ENCODE results near the gene NDUFC1. TPM values are rescaled to one million over a fixed set of nuclear protein-coding genes. Genes with fewer than 3 reads are reported as not detected.

NDUFC1 gene
- total RNA-seq, 2 donors from 2014 or later = 54.2 to 64.5 TPM

DNA sequence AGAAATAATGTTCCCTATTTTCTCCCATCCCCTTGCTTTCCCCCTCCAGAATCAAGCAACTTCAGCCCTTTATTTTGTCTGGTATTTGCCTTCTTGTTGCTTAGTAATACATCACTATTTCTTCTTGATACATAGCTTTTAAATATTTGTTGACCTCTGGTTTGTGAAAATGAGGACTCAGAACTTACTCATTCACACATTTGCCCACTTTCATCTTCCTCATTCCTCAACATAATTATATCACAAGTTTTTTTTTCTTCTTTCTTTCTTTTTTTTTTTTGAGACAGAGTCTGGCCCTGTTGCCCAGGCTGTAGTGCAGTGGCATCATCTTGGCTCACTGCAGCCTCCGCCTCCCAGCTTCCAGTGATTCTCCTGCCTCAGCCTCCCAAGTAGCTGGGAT, 28.9 kb upstream of the NDUFC1 start:
- DNase-seq = no peak
- Histone ChIP-seq H3K4me3 (ENCODE audit: low read length) (no peak overlapping the region), H3K9me3 (ENCODE audit: control insufficient read depth, low read length) (peaks cover 3% of the 10 kb centered on the region), H3K4me1 (ENCODE audit: control insufficient read depth, insufficient read depth, low read length) (no peaks in the 10 kb centered on the region), H3K27ac (ENCODE audit: low read depth, low read length) (no peak overlapping the region), H3K9ac (ENCODE audit: extremely low read depth, low read length, poor library complexity, severe bottlenecking) (no peak overlapping the region), H3K27me3 (ENCODE audit: control insufficient read depth, insufficient read depth, low read length, poor library complexity, severe bottlenecking) (no peaks in the 10 kb centered on the region), H3K36me3 (ENCODE audit: control insufficient read depth, insufficient read depth, low read length) (peaks cover 40% of the 10 kb centered on the region)
- no peak overlapping the region for H3K27ac Mint-ChIP-seq
- no peak overlapping the region for H3K4me3 Mint-ChIP-seq
- H3K9me3 Mint-ChIP-seq = peaks cover 7% of the 10 kb centered on the region
- H3K27me3 Mint-ChIP-seq (ENCODE audit: insufficient read depth) = no peaks in the 10 kb centered on the region
- peaks cover 7% of the 10 kb centered on the region for H3K4me1 Mint-ChIP-seq
- TF ChIP-seq, protein P1, sequence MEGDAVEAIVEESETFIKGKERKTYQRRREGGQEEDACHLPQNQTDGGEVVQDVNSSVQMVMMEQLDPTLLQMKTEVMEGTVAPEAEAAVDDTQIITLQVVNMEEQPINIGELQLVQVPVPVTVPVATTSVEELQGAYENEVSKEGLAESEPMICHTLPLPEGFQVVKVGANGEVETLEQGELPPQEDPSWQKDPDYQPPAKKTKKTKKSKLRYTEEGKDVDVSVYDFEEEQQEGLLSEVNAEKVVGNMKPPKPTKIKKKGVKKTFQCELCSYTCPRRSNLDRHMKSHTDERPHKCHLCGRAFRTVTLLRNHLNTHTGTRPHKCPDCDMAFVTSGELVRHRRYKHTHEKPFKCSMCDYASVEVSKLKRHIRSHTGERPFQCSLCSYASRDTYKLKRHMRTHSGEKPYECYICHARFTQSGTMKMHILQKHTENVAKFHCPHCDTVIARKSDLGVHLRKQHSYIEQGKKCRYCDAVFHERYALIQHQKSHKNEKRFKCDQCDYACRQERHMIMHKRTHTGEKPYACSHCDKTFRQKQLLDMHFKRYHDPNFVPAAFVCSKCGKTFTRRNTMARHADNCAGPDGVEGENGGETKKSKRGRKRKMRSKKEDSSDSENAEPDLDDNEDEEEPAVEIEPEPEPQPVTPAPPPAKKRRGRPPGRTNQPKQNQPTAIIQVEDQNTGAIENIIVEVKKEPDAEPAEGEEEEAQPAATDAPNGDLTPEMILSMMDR (conservative IDR thresholded peaks at IDR 0.05) = no peak
- 88% methylated on average over 1 of the region's 1 CpG; no CpG with 5 or more reads in 1 of the 2 experiments for WGBS, 2 experiments (ENCODE audit: insufficient coverage in 1 of 2, insufficient read length in 1 of 2)
- H3K36me3 Mint-ChIP-seq (ENCODE audit: low read depth) = peaks cover 41% of the 10 kb centered on the region

GRCh38 chr4:139330283-139330682, 28.0 kb upstream of the NDUFC1 start:
- H3K4me3 Mint-ChIP-seq = no peak overlapping the region
- WGBS, 2 experiments (ENCODE audit: insufficient coverage in 1 of 2, insufficient read length in 1 of 2) = 88 to 93% methylated on average over 3 of the region's 3 CpGs

GRCh38 chr4:139329665-139330200, 27.5 kb upstream of the NDUFC1 start:
- H3K4me3 Mint-ChIP-seq = no peak overlapping the region
- Histone ChIP-seq H3K9ac (ENCODE audit: extremely low read depth, low read length, poor library complexity, severe bottlenecking) (no peak overlapping the region), H3K27me3 (ENCODE audit: control insufficient read depth, insufficient read depth, low read length, poor library complexity, severe bottlenecking) (no peaks in the 10 kb centered on the region), H3K4me1 (ENCODE audit: control insufficient read depth, insufficient read depth, low read length) (peaks cover under 1% of the 10 kb centered on the region), H3K27ac (ENCODE audit: low read depth, low read length) (no peak overlapping the region), H3K36me3 (ENCODE audit: control insufficient read depth, insufficient read depth, low read length) (peaks cover 28% of the 10 kb centered on the region), H3K4me3 (ENCODE audit: low read length) (no peak overlapping the region), H3K9me3 (ENCODE audit: control insufficient read depth, low read length) (peaks cover 3% of the 10 kb centered on the region)
- no peak for DNase-seq
- H3K27ac Mint-ChIP-seq = peak overlapping the region; percentile 45
- TF ChIP-seq, protein P1 (conservative IDR thresholded peaks at IDR 0.05) = no peak
- 71 to 81% methylated on average over 4 of the region's 4 CpGs for WGBS, 2 experiments (ENCODE audit: insufficient coverage in 1 of 2, insufficient read length in 1 of 2)
- peaks cover 7% of the 10 kb centered on the region for H3K9me3 Mint-ChIP-seq
- H3K27me3 Mint-ChIP-seq (ENCODE audit: insufficient read depth) = no peaks in the 10 kb centered on the region
- H3K36me3 Mint-ChIP-seq (ENCODE audit: low read depth) = peaks cover 35% of the 10 kb centered on the region
- H3K4me1 Mint-ChIP-seq = peaks cover 13% of the 10 kb centered on the region

More at GRCh38 chr4:139330283-139330682, 28.0 kb upstream of the NDUFC1 start:
- Mint-ChIP-seq H3K4me1 (peaks cover 7% of the 10 kb centered on the region), H3K36me3 (ENCODE audit: low read depth) (peaks cover 40% of the 10 kb centered on the region), H3K27ac (peak overlapping the region; percentile 22), H3K9me3 (peaks cover 7% of the 10 kb centered on the region), H3K27me3 (ENCODE audit: insufficient read depth) (no peaks in the 10 kb centered on the region)
- H3K27me3 ChIP-seq (ENCODE audit: control insufficient read depth, insufficient read depth, low read length, poor library complexity, severe bottlenecking) = no peaks in the 10 kb centered on the region
- DNase-seq = no peak
- peaks cover 3% of the 10 kb centered on the region for H3K9me3 ChIP-seq (ENCODE audit: control insufficient read depth, low read length)
- H3K9ac ChIP-seq (ENCODE audit: extremely low read depth, low read length, poor library complexity, severe bottlenecking) = no peak overlapping the region
- TF ChIP-seq, protein P1 (conservative IDR thresholded peaks at IDR 0.05) = no peak
- peaks cover 32% of the 10 kb centered on the region for H3K36me3 ChIP-seq (ENCODE audit: control insufficient read depth, insufficient read depth, low read length)
- no peak overlapping the region for H3K4me3 ChIP-seq (ENCODE audit: low read length)
- no peaks in the 10 kb centered on the region for H3K4me1 ChIP-seq (ENCODE audit: control insufficient read depth, insufficient read depth, low read length)
- no peak overlapping the region for H3K27ac ChIP-seq (ENCODE audit: low read depth, low read length)
